Activated naive CD4-positive, alpha-beta T cell treated with anti-CD3 and anti-CD28 coated beads, Interleukin-2, amount 50 U/mL, for 16 hours (primary cell): ENCODE measurements around the gene SPPL3.
A peak's percentile ranks its signal among the peaks of the same experiment; 100 is the strongest.
"Not testable (repeated sequence)": the region's sequence is repeated elsewhere in the genome, so short reads cannot be mapped to it uniquely, and the experiment has no call there.

Experiments
- DNase-seq: peaks from one replicate; pipeline ENCODE4 v3.0.0-alpha.2; 2020

The SPPL3 gene

GRCh38 chr12:120904197-120904773, at the start of gene SPPL3:
TSS of gene SPPL3 (minus strand) at chr12:120904358. CDS start at chr12:120903867, 491 bp downstream.
- peak; percentile 95 for DNase-seq

GRCh38 chr12:120950807-120951206, 46.6 kb upstream of the SPPL3 start:
- no peak for DNase-seq

GRCh38 chr12:120950260-120950799, 46.2 kb upstream of the SPPL3 start:
- not testable (repeated sequence) for DNase-seq

GRCh38 chr12:120945516-120945915, 41.4 kb upstream of the SPPL3 start:
- not testable (repeated sequence) for DNase-seq

GRCh38 chr12:120944645-120945217, 40.6 kb upstream of the SPPL3 start:
- peak; percentile 70 for DNase-seq

GRCh38 chr12:120943482-120943881, 39.3 kb upstream of the SPPL3 start:
- DNase-seq = no peak

- no peak for DNase-seq
Measured at GRCh38 chr12:120941846-120942405, 37.8 kb upstream of the SPPL3 start.

GRCh38 chr12:120941412-120941811, 37.3 kb upstream of the SPPL3 start:
- no peak for DNase-seq

GRCh38 chr12:120940799-120941198, 36.6 kb upstream of the SPPL3 start:
- no peak for DNase-seq

- DNase-seq = no peak
Measured at GRCh38 chr12:120940006-120940405, 35.8 kb upstream of the SPPL3 start.

- no peak for DNase-seq
Measured at GRCh38 chr12:120939523-120939922, 35.4 kb upstream of the SPPL3 start.

- DNase-seq = no peak
Measured at GRCh38 chr12:120938496-120938895, 34.3 kb upstream of the SPPL3 start.

- no peak for DNase-seq
Measured at GRCh38 chr12:120936197-120936596, 32.0 kb upstream of the SPPL3 start.

- DNase-seq = no peak
Measured at GRCh38 chr12:120933786-120934185, 29.6 kb upstream of the SPPL3 start.

- DNase-seq = no peak
Measured at GRCh38 chr12:120932956-120933526, 28.9 kb upstream of the SPPL3 start.

GRCh38 chr12:120932058-120932457, 27.9 kb upstream of the SPPL3 start:
- DNase-seq = no peak

GRCh38 chr12:120930032-120930431, 25.9 kb upstream of the SPPL3 start:
- no peak for DNase-seq

GRCh38 chr12:120928864-120929652, 24.9 kb upstream of the SPPL3 start:
- no peak for DNase-seq

GRCh38 chr12:120925740-120926563, 21.8 kb upstream of the SPPL3 start:
- no peak for DNase-seq

- no peak for DNase-seq
Measured at GRCh38 chr12:120922279-120922678, 18.1 kb upstream of the SPPL3 start.

GRCh38 chr12:120921637-120922036, 17.5 kb upstream of the SPPL3 start:
- DNase-seq = no peak

GRCh38 chr12:120920178-120920577, 16.0 kb upstream of the SPPL3 start:
- DNase-seq = no peak
